Upper lobe of right lung (tissue), 1 donor: ENCODE data around the gene DQX1. TPM values are rescaled to one million over a fixed set of nuclear protein-coding genes. Genes with fewer than 3 reads are reported as not detected.

Experiments
- ATAC-seq: fragments of 200-7000 bp; cut with Tn5 transposase; one replicate; pipeline ENCODE4 v1.9.1; 2020; ENCODE audit warnings: mild to moderate bottlenecking, moderate library complexity
- DNase-seq: peaks from one replicate; pipeline ENCODE4 v3.0.0-alpha.2; 2020
- H3K27ac ChIP-seq: fragments of 200-600 bp; one replicate; pipeline ENCODE4 v1.8.0; 2022
- H3K27me3 ChIP-seq: fragments of 200-600 bp; one replicate; pipeline ENCODE4 v1.8.0; 2022; ENCODE audit warnings: mild to moderate bottlenecking
- H3K36me3 ChIP-seq: fragments of 200-600 bp; one replicate; pipeline ENCODE4 v1.8.0; 2022
- H3K4me1 ChIP-seq: fragments of 200-600 bp; one replicate; pipeline ENCODE4 v1.8.0; 2022
- H3K4me3 ChIP-seq: fragments of 200-600 bp; one replicate; pipeline ENCODE4 v1.8.0; 2022; ENCODE audit warnings: mild to moderate bottlenecking
- H3K9me3 ChIP-seq: fragments of 200-600 bp; one replicate; pipeline ENCODE4 v1.8.0; 2022
- CTCF ChIP-seq: fragments of 200-600 bp; IDR thresholded peaks from one replicate; pipeline ENCODE4 v1.8.0; 2022; ENCODE audit warnings: antibody characterized with exemption
- intact Hi-C: fragments of 100-400 bp; cut with DNase I; formaldehyde crosslinking; loops from one replicate; pipeline ENCODE4 v1.11.0; 2022
- total RNA-seq: library from RNA; stranded (reverse); fragmentation: NEBNext Ultra II Directional; extraction: Animal tissue kit (Norgen Biotek cat#: 25700); gene quantifications from one replicate; pipeline ENCODE4 v1.2.1, GENCODE V29; 2021
- donor health status: DM: no; HTN: yes; CAD: no; lungs with severe emphysema.

The DQX1 gene
- total RNA-seq, 1 donor from 2014 or later, result not detected

GRCh38 chr2:74537140-74537539 lies 11.1 kb upstream of the DQX1 start:
- intact Hi-C loops, result no loop called here
- no peak for ATAC-seq

GRCh38 chr2:74536166-74536950 lies 10.3 kb upstream of the DQX1 start:
- ATAC-seq, result no peak
- Histone ChIP-seq H3K27me3 (no peaks in the 10 kb centered on the region), H3K4me1 (peaks cover 6% of the 10 kb centered on the region), H3K9me3 (no peaks in the 10 kb centered on the region), H3K36me3 (peaks cover 19% of the 10 kb centered on the region), H3K27ac (no peak overlapping the region), H3K4me3 (no peak overlapping the region)
- peak; percentile 48 for DNase-seq
- TF ChIP-seq CTCF, result no peak
- intact Hi-C loops, result no loop called here

More at GRCh38 chr2:74537140-74537539, 11.1 kb upstream of the DQX1 start:
- H3K36me3 ChIP-seq, result peaks cover 18% of the 10 kb centered on the region
- no peaks in the 10 kb centered on the region for H3K9me3 ChIP-seq
- H3K27ac ChIP-seq, result no peak overlapping the region
- no peak for TF ChIP-seq CTCF
- no peaks in the 10 kb centered on the region for H3K4me1 ChIP-seq
- no peaks in the 10 kb centered on the region for H3K27me3 ChIP-seq
- DNase-seq, result peak; percentile 20
- no peak overlapping the region for H3K4me3 ChIP-seq

GRCh38 chr2:74535440-74535965 lies 9.5 kb upstream of the DQX1 start:
- no peak overlapping the region for H3K27ac ChIP-seq
- H3K9me3 ChIP-seq, result no peaks in the 10 kb centered on the region
- no peak overlapping the region for H3K4me3 ChIP-seq
- peaks cover 19% of the 10 kb centered on the region for H3K36me3 ChIP-seq
- TF ChIP-seq CTCF, result no peak
- ATAC-seq (no peak), DNase-seq (peak; percentile 51)
- peaks cover 14% of the 10 kb centered on the region for H3K4me1 ChIP-seq
- H3K27me3 ChIP-seq, result no peaks in the 10 kb centered on the region
- intact Hi-C loops, result no loop called here

- H3K9me3 ChIP-seq, result no peaks in the 10 kb centered on the region
- intact Hi-C loops, result no loop called here
- H3K4me3 ChIP-seq, result no peak overlapping the region
- H3K36me3 ChIP-seq, result peaks cover 19% of the 10 kb centered on the region
- ATAC-seq (no peak), DNase-seq (peak; percentile 46)
- TF ChIP-seq CTCF, result no peak
- H3K27ac ChIP-seq, result no peak overlapping the region
- peaks cover 15% of the 10 kb centered on the region for H3K4me1 ChIP-seq
- no peaks in the 10 kb centered on the region for H3K27me3 ChIP-seq
These were observed 8.4 kb upstream of the DQX1 start for GRCh38 chr2:74534411-74534810.

GRCh38 chr2:74533464-74533863 lies 7.4 kb upstream of the DQX1 start:
- Histone ChIP-seq H3K4me3 (no peak overlapping the region), H3K27ac (no peak overlapping the region), H3K27me3 (no peaks in the 10 kb centered on the region), H3K4me1 (peaks cover 20% of the 10 kb centered on the region), H3K36me3 (peaks cover 19% of the 10 kb centered on the region), H3K9me3 (no peaks in the 10 kb centered on the region)
- ATAC-seq (no peak), DNase-seq (peak; percentile 28)
- intact Hi-C loops, result no loop called here
- TF ChIP-seq CTCF, result no peak
